Lower lobe of right lung (tissue), 2 donors: ENCODE measurements around the gene TTYH1. TPM values are rescaled to one million over a fixed set of nuclear protein-coding genes. Genes with fewer than 3 reads are reported as not detected.

Source experiments
- ATAC-seq, 2 donors: fragments of 200-7000 bp; cut with Tn5 transposase; one replicate each; pipeline ENCODE4 v1.9.1; 2020 to 2022; ENCODE audit warnings: mild to moderate bottlenecking in 2 of 2, moderate library complexity in 2 of 2
- DNase-seq: peaks from one replicate; pipeline ENCODE4 v3.0.0-alpha.2; 2020
- H3K27ac ChIP-seq: fragments of 200-600 bp; one replicate; pipeline ENCODE4 v1.8.0; 2022
- H3K27me3 ChIP-seq: fragments of 200-600 bp; one replicate; pipeline ENCODE4 v1.8.0; 2022; ENCODE audit warnings: low read depth
- H3K36me3 ChIP-seq: fragments of 200-600 bp; one replicate; pipeline ENCODE4 v1.8.0; 2022; ENCODE audit warnings: mild to moderate bottlenecking
- H3K4me1 ChIP-seq: fragments of 200-600 bp; one replicate; pipeline ENCODE4 v1.8.0; 2022
- H3K4me3 ChIP-seq: fragments of 200-600 bp; one replicate; pipeline ENCODE4 v1.8.0; 2022; ENCODE audit warnings: mild to moderate bottlenecking
- H3K9me3 ChIP-seq: fragments of 200-600 bp; one replicate; pipeline ENCODE4 v1.8.0; 2022
- CTCF ChIP-seq: fragments of 200-600 bp; IDR thresholded peaks from one replicate; pipeline ENCODE4 v1.8.0; 2022; ENCODE audit warnings: antibody characterized with exemption, mild to moderate bottlenecking
- intact Hi-C: fragments of 100-400 bp; cut with DNase I; formaldehyde crosslinking; loops from one replicate; pipeline ENCODE4 v1.11.0; 2022
- total RNA-seq: library from RNA; stranded (reverse); fragmentation: NEBNext Ultra II Directional; extraction: Animal tissue kit (Norgen Biotek cat#: 25700); gene quantifications from one replicate; pipeline ENCODE4 v1.2.1, GENCODE V29; 2021
- donor health status: DM: no; HTN: yes; CAD: no; lungs with severe emphysema.

The TTYH1 gene
- total RNA-seq, 1 donor from 2014 or later: not detected

GRCh38 chr19:54459282-54460229 lies 44.3 kb downstream of the TTYH1 start:
- Histone ChIP-seq H3K4me1 (peaks cover 49% of the 10 kb centered on the region), H3K9me3 (no peaks in the 10 kb centered on the region), H3K36me3 (peaks cover 78% of the 10 kb centered on the region), H3K27ac (no peak overlapping the region), H3K4me3 (no peak overlapping the region), H3K27me3 (no peaks in the 10 kb centered on the region)
- intact Hi-C loops: no loop called here
- DNase-seq: no peak
- ATAC-seq: no peak
- TF ChIP-seq CTCF: no peak

GRCh38 chr19:54460230-54461005 lies 45.2 kb downstream of the TTYH1 start:
- peaks cover 69% of the 10 kb centered on the region for H3K36me3 ChIP-seq
- no peaks in the 10 kb centered on the region for H3K27me3 ChIP-seq
- peaks cover 52% of the 10 kb centered on the region for H3K4me1 ChIP-seq
- intact Hi-C loops: no loop called here
- no peak for TF ChIP-seq CTCF
- no peak overlapping the region for H3K27ac ChIP-seq
- ATAC-seq (no peak), DNase-seq (no peak)
- H3K4me3 ChIP-seq: no peak overlapping the region
- no peaks in the 10 kb centered on the region for H3K9me3 ChIP-seq

- H3K36me3 ChIP-seq: peaks cover 61% of the 10 kb centered on the region
- H3K4me3 ChIP-seq: no peak overlapping the region
- DNase-seq (no peak), ATAC-seq (no peak)
- H3K9me3 ChIP-seq: no peaks in the 10 kb centered on the region
- peak overlapping the region; percentile 18 for H3K27ac ChIP-seq
- H3K27me3 ChIP-seq: no peaks in the 10 kb centered on the region
- intact Hi-C loops: no loop called here
- no peak for TF ChIP-seq CTCF
- H3K4me1 ChIP-seq: peaks cover 52% of the 10 kb centered on the region
Measured at GRCh38 chr19:54461210-54461609, 45.9 kb downstream of the TTYH1 start.

- no peak overlapping the region for H3K4me3 ChIP-seq
Measured at GRCh38 chr19:54461613-54462012, 46.3 kb downstream of the TTYH1 start.

More at GRCh38 chr19:54461613-54462012, 46.3 kb downstream of the TTYH1 start:
- Histone ChIP-seq H3K27me3 (no peaks in the 10 kb centered on the region), H3K27ac (peak overlapping the region; percentile 18), H3K36me3 (peaks cover 57% of the 10 kb centered on the region), H3K9me3 (no peaks in the 10 kb centered on the region), H3K4me1 (peaks cover 52% of the 10 kb centered on the region)
- intact Hi-C loops: no loop called here
- DNase-seq (no peak), ATAC-seq (no peak)
- no peak for TF ChIP-seq CTCF
